Hepatocyte (in vitro differentiated cells): ENCODE data around the gene NANS. TPM values are rescaled to one million over a fixed set of nuclear protein-coding genes. Genes with fewer than 3 reads are reported as not detected.

ENCODE experiments used
- DNase-seq: peaks from one replicate; pipeline ENCODE4 v3.0.0-alpha.2; 2016; ENCODE audit warnings: low spot score
- H2AFZ ChIP-seq: fragments of 200-600 bp; sonication (generic); 2 replicates; pipeline ENCODE4 v1.6.0; 2016; ENCODE audit warnings: antibody characterized with exemption, mild to moderate bottlenecking
- H3K27ac ChIP-seq: fragments of 200-600 bp; sonication (generic); 2 replicates; pipeline ENCODE4 v1.5.1; 2016; ENCODE audit warnings: mild to moderate bottlenecking
- H3K27me3 ChIP-seq: fragments of 200-600 bp; sonication (generic); 2 replicates; pipeline ENCODE4 v1.6.1; 2016
- H3K36me3 ChIP-seq: fragments of 200-600 bp; sonication (generic); replicated peaks from 2 replicates; pipeline ENCODE4 v1.5.1; 2016; ENCODE audit warnings: low read depth; ENCODE audit not compliant: insufficient read depth
- H3K4me1 ChIP-seq: fragments of 200-600 bp; sonication (generic); 2 replicates; pipeline ENCODE4 v1.5.1; 2016; ENCODE audit warnings: mild to moderate bottlenecking, moderate library complexity; ENCODE audit not compliant: insufficient read depth
- H3K4me2 ChIP-seq: fragments of 200-600 bp; sonication (generic); 2 replicates; pipeline ENCODE4 v1.6.0; 2016
- H3K4me3 ChIP-seq: fragments of 200-600 bp; sonication (generic); 2 replicates; pipeline ENCODE4 v1.5.1; 2016; ENCODE audit warnings: mild to moderate bottlenecking
- H3K79me2 ChIP-seq: fragments of 200-600 bp; sonication (generic); 2 replicates; pipeline ENCODE4 v1.6.0; 2017; ENCODE audit warnings: mild to moderate bottlenecking
- H3K9me2 ChIP-seq: fragments of 200-600 bp; sonication (generic); replicated peaks from 2 replicates; pipeline ENCODE4 v1.6.0; 2017; ENCODE audit warnings: mild to moderate bottlenecking; ENCODE audit not compliant: insufficient read depth
- H3K9me3 ChIP-seq: fragments of 200-600 bp; sonication (generic); 2 replicates; pipeline ENCODE4 v1.5.1; 2016; ENCODE audit warnings: low read depth, mild to moderate bottlenecking
- H4K20me1 ChIP-seq: fragments of 200-600 bp; sonication (generic); 2 replicates; pipeline ENCODE4 v1.6.0; 2016; ENCODE audit warnings: mild to moderate bottlenecking; ENCODE audit not compliant: insufficient read depth, poor library complexity, severe bottlenecking
- EZH2 ChIP-seq: fragments of 200-600 bp; sonication (generic); IDR thresholded peaks from 2 replicates; pipeline ENCODE4 v1.6.1; 2016; ENCODE audit warnings: antibody characterized with exemption, mild to moderate bottlenecking, borderline replicate concordance
- EZH2phosphoT487 ChIP-seq: fragments of 200-600 bp; sonication (generic); IDR thresholded peaks from one replicate; pipeline ENCODE4 v1.6.1; 2018; ENCODE audit warnings: antibody characterized with exemption, mild to moderate bottlenecking, low read depth, moderate library complexity; ENCODE audit not compliant: unreplicated experiment, severe bottlenecking
- WGBS: methylation state at CpG from one replicate; pipeline ENCODE4 v1.1.6; 2016; ENCODE audit warnings: low lambda C conversion rate; ENCODE audit errors: missing lambda C conversion rate; 5-methylcytosine and 5-hydroxymethylcytosine counted together
- polyA plus RNA-seq: library from polyadenylated mRNA; unstranded; fragments of >200 nt; fragmentation: Nextera tagmentation; extraction: Ambion mirVana; gene quantifications from 2 replicates; pipeline ENCODE4 v1.2.1, GENCODE V29; 2016
- total RNA-seq: library from RNA; depleted of rRNA; stranded (reverse); fragments of >200 nt; gene quantifications from 2 replicates; pipeline ENCODE4 v1.2.3, GENCODE V29; 2014
- TF ChIP-seq, protein P1 (sequence below): fragments of 200-600 bp; sonication (generic); IDR thresholded peaks from 2 replicates; pipeline ENCODE4 v1.5.1; 2016; ENCODE audit warnings: antibody characterized with exemption, mild to moderate bottlenecking; ENCODE audit not compliant: poor library complexity

Gene NANS
- total and polyA plus RNA-seq, 2 experiments from 2014 or later: 62.9 to 88.8 TPM

DNA sequence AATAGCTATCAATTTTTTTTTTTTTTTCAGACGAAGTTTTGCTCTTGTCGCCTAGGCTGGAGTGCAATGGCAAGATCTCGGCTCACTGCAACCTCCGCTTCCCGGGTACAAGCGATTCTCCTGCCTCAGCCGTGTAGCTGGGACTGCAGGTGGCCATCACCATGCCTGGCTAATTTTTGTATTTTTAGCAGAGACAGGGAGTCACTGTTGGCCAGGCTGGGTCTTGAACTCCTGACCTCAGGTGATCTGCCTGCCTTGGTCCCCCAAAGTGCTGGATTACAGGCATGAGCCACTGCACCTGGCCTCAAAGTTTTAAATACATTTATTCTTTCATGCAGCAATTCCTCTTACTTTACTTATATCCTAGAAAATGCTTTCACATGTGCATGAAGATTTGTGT is 44.9 kb downstream of the NANS start:
- Histone ChIP-seq H3K4me3 (no peak overlapping the region), H3K27ac (no peak overlapping the region), H3K36me3 (no peaks in the 10 kb centered on the region), H3K4me1 (peaks cover 5% of the 10 kb centered on the region), H3K79me2 (no peaks in the 10 kb centered on the region), H2AFZ (no peak overlapping the region), H3K27me3 (no peaks in the 10 kb centered on the region), H3K9me2 (no peaks in the 10 kb centered on the region), H3K4me2 (no peak overlapping the region), H3K9me3 (no peaks in the 10 kb centered on the region), H4K20me1 (no peaks in the 10 kb centered on the region)
- WGBS: 95% methylated on average over 7 of the region's 7 CpGs
- DNase-seq: no peak
- TF ChIP-seq, protein P1, sequence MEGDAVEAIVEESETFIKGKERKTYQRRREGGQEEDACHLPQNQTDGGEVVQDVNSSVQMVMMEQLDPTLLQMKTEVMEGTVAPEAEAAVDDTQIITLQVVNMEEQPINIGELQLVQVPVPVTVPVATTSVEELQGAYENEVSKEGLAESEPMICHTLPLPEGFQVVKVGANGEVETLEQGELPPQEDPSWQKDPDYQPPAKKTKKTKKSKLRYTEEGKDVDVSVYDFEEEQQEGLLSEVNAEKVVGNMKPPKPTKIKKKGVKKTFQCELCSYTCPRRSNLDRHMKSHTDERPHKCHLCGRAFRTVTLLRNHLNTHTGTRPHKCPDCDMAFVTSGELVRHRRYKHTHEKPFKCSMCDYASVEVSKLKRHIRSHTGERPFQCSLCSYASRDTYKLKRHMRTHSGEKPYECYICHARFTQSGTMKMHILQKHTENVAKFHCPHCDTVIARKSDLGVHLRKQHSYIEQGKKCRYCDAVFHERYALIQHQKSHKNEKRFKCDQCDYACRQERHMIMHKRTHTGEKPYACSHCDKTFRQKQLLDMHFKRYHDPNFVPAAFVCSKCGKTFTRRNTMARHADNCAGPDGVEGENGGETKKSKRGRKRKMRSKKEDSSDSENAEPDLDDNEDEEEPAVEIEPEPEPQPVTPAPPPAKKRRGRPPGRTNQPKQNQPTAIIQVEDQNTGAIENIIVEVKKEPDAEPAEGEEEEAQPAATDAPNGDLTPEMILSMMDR: no peak
- TF ChIP-seq EZH2phosphoT487: no peak
- TF ChIP-seq EZH2: no peak

DNA sequence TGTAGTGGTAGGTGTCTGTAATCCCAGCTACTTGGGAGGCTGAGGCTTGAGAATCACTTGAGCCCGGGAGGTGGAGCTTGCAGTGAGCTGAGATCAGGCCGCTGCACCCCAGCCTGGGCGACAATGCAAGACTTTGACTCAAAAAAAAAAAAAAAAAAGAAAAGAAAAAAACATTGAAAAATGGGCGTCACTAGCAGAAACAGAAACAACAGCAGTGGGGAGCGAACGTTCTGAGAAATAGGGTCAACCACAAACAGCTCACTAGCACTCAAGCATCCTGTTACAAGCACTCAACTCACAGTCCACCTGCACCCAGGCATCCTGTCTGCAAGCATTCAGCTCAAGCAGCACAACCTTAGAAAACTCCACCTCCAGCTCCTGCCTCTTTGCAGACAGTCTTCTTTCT is 45.3 kb downstream of the NANS start:
- no peaks in the 10 kb centered on the region for H3K9me3 ChIP-seq
- TF ChIP-seq EZH2phosphoT487 (no peak), EZH2 (no peak)
- TF ChIP-seq, protein P1: no peak
- H3K4me3 ChIP-seq: no peak overlapping the region
- 70% methylated on average over 6 of the region's 6 CpGs for WGBS
- H3K4me1 ChIP-seq: peaks cover 5% of the 10 kb centered on the region
- no peaks in the 10 kb centered on the region for H4K20me1 ChIP-seq
- no peaks in the 10 kb centered on the region for H3K9me2 ChIP-seq
- no peak for DNase-seq
- H3K79me2 ChIP-seq: no peaks in the 10 kb centered on the region
- no peaks in the 10 kb centered on the region for H3K27me3 ChIP-seq
- H3K27ac ChIP-seq: no peak overlapping the region
- no peak overlapping the region for H2AFZ ChIP-seq
- H3K36me3 ChIP-seq: no peaks in the 10 kb centered on the region
- H3K4me2 ChIP-seq: no peak overlapping the region

DNA sequence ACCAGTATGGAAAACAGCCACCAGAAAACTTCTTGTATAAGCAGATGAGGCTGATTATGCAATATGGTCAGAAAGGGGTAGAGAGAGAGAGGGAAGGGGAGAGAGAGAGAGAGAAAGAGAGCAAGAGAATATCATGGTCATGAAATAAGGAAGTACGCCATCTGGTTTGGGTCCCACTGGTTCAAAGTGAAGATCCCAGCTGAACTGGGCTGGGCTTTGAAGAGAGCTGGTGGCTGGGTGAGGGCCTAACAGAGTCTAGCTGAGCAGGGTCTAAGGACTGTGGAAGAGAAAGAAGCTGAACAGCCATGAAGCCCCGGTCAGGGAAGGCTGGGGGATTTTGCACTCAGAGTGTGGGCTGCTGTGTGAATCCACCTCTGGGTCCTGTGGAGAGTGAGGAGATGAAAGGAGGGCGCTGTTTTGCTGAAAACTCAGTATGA is 47.9 kb downstream of the NANS start:
- H3K4me1 ChIP-seq: no peaks in the 10 kb centered on the region
- H3K27me3 ChIP-seq: no peaks in the 10 kb centered on the region
- H3K36me3 ChIP-seq: no peaks in the 10 kb centered on the region
- H3K9me3 ChIP-seq: no peaks in the 10 kb centered on the region
- DNase-seq: no peak
- no peak overlapping the region for H3K27ac ChIP-seq
- TF ChIP-seq, protein P1: no peak
- TF ChIP-seq EZH2phosphoT487 (no peak), EZH2 (no peak)
- no peak overlapping the region for H2AFZ ChIP-seq
- WGBS: 95% methylated on average over 3 of the region's 3 CpGs
- no peak overlapping the region for H3K4me2 ChIP-seq
- H4K20me1 ChIP-seq: no peaks in the 10 kb centered on the region
- no peaks in the 10 kb centered on the region for H3K79me2 ChIP-seq
- H3K4me3 ChIP-seq: no peak overlapping the region
- H3K9me2 ChIP-seq: no peaks in the 10 kb centered on the region

DNA sequence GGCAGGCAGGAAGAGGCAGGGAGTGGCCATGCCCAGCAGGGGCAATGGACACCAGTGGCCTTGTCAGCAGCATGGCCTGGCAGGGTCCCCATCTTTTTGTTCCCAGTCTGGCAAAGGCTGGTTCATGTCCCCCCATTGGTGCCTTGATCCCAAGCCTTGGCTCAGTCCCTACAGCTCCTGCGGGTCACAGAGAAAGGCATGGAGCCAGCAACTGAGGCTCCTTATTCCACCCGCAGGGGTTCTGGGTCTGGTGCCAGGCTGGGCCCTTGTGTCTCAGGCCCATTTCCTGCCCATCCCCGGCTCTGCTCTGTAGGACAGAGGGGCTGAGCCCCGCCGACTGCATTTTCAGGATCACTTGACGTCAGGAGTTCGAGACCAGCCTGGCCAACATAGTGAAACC is 48.5 kb downstream of the NANS start:
- Histone ChIP-seq H3K36me3 (no peaks in the 10 kb centered on the region), H3K4me2 (no peak overlapping the region), H3K27me3 (no peaks in the 10 kb centered on the region), H3K79me2 (no peaks in the 10 kb centered on the region), H3K4me1 (no peaks in the 10 kb centered on the region), H3K9me2 (no peaks in the 10 kb centered on the region), H3K9me3 (no peaks in the 10 kb centered on the region), H3K4me3 (no peak overlapping the region), H2AFZ (no peak overlapping the region), H3K27ac (no peak overlapping the region), H4K20me1 (no peaks in the 10 kb centered on the region)
- TF ChIP-seq, protein P1: no peak
- no peak for TF ChIP-seq EZH2
- no peak for TF ChIP-seq EZH2phosphoT487
- 95% methylated on average over 7 of the region's 7 CpGs for WGBS
- no peak for DNase-seq
